HG03108 (cell line): Measurements from ENCODE around the gene CHST12.

Experiments
- ATAC-seq: cut with Tn5 transposase; IDR thresholded peaks from one replicate; pipeline ENCODE4 v1.9.1; 2021; ENCODE audit warnings: moderate library complexity; ENCODE audit not compliant: unreplicated experiment

CHST12 gene

DNA sequence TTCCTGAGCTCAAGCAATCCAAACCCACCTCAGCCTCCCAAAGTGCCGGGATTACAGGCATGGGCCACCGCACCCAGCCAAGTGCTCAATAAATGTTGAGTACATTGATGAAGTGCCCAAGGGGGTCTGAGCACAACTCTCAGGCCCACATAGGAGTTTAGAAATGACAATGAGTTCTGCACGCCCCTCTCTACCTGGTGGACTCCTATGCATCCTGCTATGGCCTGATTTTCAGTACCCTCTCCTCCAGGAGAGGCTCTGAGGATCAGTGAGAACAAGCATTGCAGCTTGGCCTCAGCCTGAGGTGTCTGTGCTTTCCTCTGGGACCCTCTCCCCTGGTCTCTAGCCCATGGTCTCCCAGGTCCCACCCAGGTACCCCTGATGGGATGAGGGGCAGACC lies 93.7 kb downstream of the CHST12 start:
- no peak for ATAC-seq

DNA sequence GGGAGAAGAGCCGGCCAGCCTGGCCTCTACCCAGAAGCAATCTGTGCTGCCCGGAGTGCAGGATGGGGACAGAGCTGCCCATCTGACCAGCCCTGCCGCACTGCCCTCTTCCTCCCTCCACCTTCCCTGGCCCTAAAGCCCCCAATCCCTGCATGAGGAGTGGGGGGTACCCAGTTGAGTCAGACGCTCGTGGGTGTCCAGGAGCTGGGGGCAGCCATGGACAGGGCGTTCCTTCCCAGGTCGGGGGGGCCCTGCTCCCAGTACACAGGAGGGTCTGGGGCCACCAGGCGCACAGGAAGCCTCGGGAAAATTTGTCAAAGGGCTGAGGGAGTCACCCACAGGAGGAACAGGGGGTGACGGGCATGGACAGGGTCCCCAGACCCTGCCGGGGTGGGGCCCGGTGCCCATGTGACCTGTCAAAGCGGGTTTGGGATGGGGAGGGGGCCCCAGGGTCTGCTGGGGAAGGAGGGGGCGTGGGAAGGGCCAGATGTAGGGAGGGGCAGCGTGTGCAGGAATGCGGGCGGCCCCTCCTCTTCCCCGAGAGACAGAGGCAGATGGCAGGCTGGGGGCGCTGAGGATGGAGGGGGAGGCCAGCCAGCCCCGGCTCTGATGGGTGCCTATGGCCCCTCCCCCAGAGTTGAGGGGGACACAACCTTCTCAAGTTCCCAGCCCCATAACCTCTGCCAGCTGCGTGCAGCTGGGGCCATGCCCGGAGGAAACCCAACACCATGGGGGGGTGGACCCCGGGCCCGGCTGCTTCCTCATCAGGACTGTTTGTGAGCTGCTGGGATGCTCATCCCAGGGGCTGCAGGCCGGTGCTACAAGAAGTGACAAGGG lies 94.3 kb downstream of the CHST12 start:
- no peak for ATAC-seq
